Stimulated activated naive CD8-positive, alpha-beta T cell treated with anti-CD3 and anti-CD28 coated beads, Interleukin-15, amount 100 ng/mL, for 72 hours (primary cell): ENCODE measurements around the gene ATF2.

Experiments used
- ATAC-seq: fragments of 150-1000 bp; cut with Tn5 transposase; 2 replicates; pipeline ENCODE4 v1.10.0; 2021; ENCODE audit warnings: mild to moderate bottlenecking, moderate library complexity
- DNase-seq, 2 donors: peaks; one replicate each; pipeline ENCODE4 v3.0.0; 2021 to 2022
- H3K27ac Mint-ChIP-seq, 2 donors: one replicate each; pipeline ENCODE4 v1.8.0; 2022; ENCODE audit warnings: mild to moderate bottlenecking in 2 of 2, mixed read lengths in 2 of 2, moderate library complexity in 2 of 2
- H3K27me3 Mint-ChIP-seq: one replicate; pipeline ENCODE4 v1.8.0; 2022; ENCODE audit warnings: mixed read lengths
- H3K4me1 Mint-ChIP-seq: one replicate; pipeline ENCODE4 v1.8.0; 2022; ENCODE audit warnings: mild to moderate bottlenecking, mixed read lengths
- H3K4me3 Mint-ChIP-seq, 2 donors: one replicate each; pipeline ENCODE4 v1.8.0; 2022; ENCODE audit warnings: mild to moderate bottlenecking in 2 of 2, mixed read lengths in 2 of 2, moderate library complexity in 1 of 2
- H3K9me3 Mint-ChIP-seq, 2 donors: one replicate each; pipeline ENCODE4 v1.8.0; 2022; ENCODE audit warnings: mixed read lengths in 2 of 2

ATF2 gene

DNA sequence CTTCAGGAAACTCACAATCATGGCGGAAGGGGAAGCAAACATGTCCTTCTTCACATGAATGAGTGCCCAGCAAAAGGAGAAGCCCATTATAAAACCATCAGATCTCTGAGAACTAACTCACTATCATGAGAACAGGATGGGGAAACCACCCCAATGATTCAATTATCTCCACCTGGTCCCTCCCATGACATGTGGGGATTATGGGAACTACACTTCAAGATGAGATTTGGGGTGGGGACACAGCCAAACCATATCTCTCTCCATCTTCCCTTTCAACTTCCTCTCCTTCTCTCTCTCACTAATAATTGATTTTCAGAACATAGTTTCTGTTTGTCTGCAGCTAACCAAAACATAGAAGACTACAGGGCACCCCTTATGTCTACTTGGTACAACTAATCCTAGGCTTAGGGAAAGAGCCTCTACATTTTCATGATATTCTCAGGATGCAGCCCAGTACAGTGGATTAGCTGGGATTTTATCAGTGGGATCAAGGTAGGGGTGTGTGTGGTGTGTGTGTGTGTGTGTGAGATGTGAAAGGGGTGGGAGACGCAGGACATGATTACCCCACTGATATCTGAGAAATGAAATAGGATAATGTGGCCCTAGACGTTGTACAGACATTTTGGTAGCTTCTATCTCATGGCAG lies 2.8 kb upstream of the ATF2 start:
- Mint-ChIP-seq H3K27ac (no peak overlapping the region), H3K4me1 (peaks cover 30% of the 10 kb centered on the region)
- no peak for DNase-seq

DNA sequence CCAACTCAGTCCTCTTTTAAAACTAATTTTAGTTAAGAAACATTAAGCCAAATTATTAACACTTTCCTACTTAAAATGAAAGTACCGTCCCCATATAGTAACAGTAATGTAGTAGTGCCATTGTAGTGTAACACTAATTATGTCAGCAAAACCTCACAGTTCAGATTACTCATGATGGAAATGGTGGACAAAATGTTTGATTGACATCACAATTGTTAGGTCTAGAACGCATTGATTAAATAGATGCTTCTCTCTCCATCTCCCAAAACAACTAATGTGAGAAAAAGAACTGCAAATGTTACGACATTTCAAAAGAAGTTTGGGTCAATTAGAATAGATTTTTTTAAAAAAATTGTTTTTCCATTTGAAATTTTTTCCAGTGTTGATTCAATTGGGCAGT lies 1.2 kb upstream of the ATF2 start:
- Mint-ChIP-seq H3K27ac (no peak overlapping the region), H3K9me3 (no peaks in the 10 kb centered on the region), H3K4me1 (peaks cover 33% of the 10 kb centered on the region), H3K4me3 (peak overlapping the region in 1 of 2 donors; percentile 93), H3K27me3 (no peaks in the 10 kb centered on the region)
- no peak for DNase-seq
- no peak for ATAC-seq

More for the DNA sequence above, 2.8 kb upstream of the ATF2 start:
- no peaks in the 10 kb centered on the region for H3K27me3 Mint-ChIP-seq
- no peaks in the 10 kb centered on the region for H3K9me3 Mint-ChIP-seq
- no peak for ATAC-seq
- H3K4me3 Mint-ChIP-seq: no peak overlapping the region

DNA sequence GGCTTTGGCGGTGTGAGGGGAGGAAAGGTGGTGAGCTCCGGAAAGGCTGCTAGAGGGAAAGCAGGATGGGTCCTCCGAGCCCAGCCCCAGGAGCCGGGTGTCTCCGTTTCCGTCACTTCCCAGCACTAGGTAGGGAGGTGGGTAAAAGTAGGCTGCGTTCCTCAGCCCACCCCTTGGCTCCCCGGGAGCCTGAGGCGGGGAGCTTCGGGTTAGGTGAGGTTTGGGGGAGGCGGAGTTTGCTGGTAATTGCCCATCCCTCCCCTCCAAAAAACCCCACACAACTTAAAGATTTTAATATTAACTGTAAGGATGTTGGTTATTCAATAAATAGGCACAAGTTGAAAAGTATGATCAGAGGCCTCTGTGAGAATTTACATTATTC lies 552 bp upstream of the ATF2 start:
- ATAC-seq (peak; percentile 47), DNase-seq (no peak)
- peak overlapping the region; percentile 93 to 96 for H3K4me3 Mint-ChIP-seq
- peaks cover 33% of the 10 kb centered on the region for H3K4me1 Mint-ChIP-seq
- H3K9me3 Mint-ChIP-seq: no peaks in the 10 kb centered on the region
- H3K27ac Mint-ChIP-seq: peak overlapping the region; percentile 97 to 100
- no peaks in the 10 kb centered on the region for H3K27me3 Mint-ChIP-seq

DNA sequence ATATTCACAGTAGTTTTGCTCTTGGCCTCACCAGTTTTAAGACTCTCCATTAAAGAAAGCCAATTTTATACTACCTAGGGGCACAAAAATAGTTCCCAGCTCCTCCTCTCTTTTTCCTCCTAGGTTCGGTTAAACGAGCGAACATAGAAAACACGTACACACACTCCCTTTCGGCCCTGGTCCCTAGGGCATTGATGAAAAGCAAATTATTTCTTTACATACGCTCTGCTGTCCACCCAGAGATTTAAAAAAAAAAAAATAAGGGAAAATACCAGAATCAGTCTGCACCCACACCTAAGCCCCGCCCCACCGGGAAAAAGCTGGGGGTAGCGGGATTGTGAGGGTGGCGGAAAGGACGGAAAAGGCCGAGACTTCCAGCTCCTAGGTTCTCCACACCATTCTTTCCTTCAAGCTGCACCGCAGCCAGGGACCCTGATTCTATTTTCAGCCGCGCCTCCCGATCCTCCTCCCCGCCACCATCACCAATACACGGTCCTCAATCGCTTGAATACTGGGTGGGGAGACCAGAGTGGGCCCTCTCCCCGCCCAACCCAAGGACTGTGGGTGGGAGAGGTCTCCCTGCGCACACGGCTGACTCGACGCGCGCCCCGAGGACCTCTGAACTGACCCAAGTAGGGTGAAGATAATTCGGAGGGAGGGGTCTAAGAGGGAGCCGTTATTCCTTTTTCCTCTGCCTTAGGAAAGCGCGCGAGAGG lies 769 bp downstream of the ATF2 start:
- ATAC-seq: peak; percentile 7
- Mint-ChIP-seq H3K27me3 (no peaks in the 10 kb centered on the region), H3K4me3 (peak overlapping the region; percentile 93 to 96), H3K4me1 (peaks cover 33% of the 10 kb centered on the region), H3K9me3 (no peaks in the 10 kb centered on the region), H3K27ac (peak overlapping the region; percentile 97 to 100)
- peak in 1 of 2 donors; percentile 27 for DNase-seq

DNA sequence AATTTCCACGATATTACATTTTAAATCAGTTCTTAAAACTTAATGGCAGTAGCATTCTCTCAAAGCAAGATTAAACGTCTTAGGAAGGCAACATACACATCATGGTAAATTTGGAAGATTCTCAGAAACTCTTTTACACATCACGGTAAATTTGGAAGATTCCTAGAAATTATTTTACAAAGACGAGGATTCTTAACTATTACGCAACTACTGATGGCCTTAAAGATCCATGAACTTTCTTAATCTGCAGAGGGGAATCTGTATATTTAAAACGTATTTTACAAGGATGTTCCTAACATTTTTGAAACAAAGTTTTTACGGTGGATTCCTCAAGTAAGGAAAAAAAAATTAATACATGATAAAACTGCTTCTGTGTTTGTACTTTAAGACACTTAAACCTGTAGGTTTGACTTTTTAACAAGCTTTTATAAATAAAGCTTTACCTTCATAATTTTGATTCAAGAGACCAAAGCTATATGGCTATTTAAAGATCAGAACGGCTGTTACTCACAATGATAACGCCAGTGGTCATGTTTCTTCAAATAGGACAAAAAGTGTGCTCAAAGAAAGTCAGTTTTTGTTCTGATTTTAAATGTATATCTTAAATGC lies 1.7 kb downstream of the ATF2 start:
- ATAC-seq (no peak), DNase-seq (no peak)
- H3K9me3 Mint-ChIP-seq: no peaks in the 10 kb centered on the region
- H3K27ac Mint-ChIP-seq: peak overlapping the region in 1 of 2 donors; percentile 74
- H3K27me3 Mint-ChIP-seq: no peaks in the 10 kb centered on the region
- peak overlapping the region; percentile 93 to 96 for H3K4me3 Mint-ChIP-seq
- peaks cover 33% of the 10 kb centered on the region for H3K4me1 Mint-ChIP-seq

DNA sequence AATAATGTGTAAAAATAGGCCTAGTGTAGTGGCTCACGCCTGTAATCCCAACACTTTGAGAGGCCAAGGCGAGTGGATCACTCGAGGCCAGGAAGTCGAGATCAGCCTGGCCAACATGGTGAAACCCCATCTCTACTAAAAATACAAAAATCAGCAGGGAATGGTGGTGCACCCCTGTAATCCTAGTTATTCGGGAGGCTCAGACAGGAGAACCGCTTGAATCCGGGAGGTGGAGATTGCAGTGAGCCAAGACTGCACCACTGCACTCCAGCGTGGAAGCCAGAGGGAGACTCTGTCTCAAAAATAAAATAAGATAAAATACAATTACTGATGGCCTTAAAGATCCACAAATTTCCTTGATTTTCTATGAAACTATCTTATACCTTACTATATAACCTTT lies 3.8 kb downstream of the ATF2 start:
- H3K27me3 Mint-ChIP-seq: no peaks in the 10 kb centered on the region
- ATAC-seq: no peak
- no peak overlapping the region for H3K4me3 Mint-ChIP-seq
- no peaks in the 10 kb centered on the region for H3K9me3 Mint-ChIP-seq
- H3K27ac Mint-ChIP-seq: peak overlapping the region in 1 of 2 donors; percentile 52
- H3K4me1 Mint-ChIP-seq: peaks cover 27% of the 10 kb centered on the region
- DNase-seq: no peak

DNA sequence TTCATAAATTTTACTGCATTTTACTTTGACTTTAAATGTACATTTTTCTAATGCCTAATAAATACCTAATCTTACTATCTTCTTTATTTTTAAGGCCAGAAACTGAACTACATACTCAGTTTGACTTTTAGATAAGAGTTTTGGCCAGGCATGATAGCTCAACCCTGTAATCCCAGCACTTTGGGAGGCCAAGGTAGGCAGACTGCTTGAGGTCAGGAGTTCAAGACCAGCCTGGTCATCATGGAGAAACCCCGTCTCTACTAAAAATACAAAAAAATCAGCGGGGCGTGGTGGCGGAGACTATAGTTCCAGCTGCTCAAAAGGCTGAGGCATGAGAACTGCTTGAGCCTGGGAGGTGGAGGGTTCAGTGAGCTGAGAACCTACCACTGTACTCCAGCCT lies 9.1 kb downstream of the ATF2 start:
- no peak overlapping the region for H3K4me3 Mint-ChIP-seq
- no peaks in the 10 kb centered on the region for H3K9me3 Mint-ChIP-seq
- H3K4me1 Mint-ChIP-seq: peaks cover 33% of the 10 kb centered on the region
- no peaks in the 10 kb centered on the region for H3K27me3 Mint-ChIP-seq
- no peak for DNase-seq
- ATAC-seq: no peak
- no peak overlapping the region for H3K27ac Mint-ChIP-seq

DNA sequence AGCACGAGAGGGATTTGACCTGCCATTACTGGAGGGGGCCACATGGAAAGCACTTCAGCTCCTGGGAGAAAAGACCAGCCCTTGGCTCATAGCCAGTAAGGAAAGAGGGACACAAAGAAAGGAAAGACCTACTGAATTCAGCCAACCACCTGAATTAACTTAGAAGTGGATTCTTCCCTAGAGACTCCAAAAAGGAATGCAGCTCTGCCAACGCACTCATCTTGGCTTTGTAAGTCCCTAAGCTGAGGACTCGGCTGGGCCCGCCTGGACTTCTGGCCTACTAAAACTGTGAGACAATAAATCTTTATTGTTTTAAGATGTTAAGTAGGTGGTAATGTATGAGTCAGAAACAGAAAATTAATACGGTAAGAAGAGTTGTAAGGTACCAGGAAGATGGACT lies 11.5 kb downstream of the ATF2 start:
- H3K27me3 Mint-ChIP-seq: no peaks in the 10 kb centered on the region
- no peaks in the 10 kb centered on the region for H3K9me3 Mint-ChIP-seq
- H3K4me1 Mint-ChIP-seq: peaks cover 49% of the 10 kb centered on the region

DNA sequence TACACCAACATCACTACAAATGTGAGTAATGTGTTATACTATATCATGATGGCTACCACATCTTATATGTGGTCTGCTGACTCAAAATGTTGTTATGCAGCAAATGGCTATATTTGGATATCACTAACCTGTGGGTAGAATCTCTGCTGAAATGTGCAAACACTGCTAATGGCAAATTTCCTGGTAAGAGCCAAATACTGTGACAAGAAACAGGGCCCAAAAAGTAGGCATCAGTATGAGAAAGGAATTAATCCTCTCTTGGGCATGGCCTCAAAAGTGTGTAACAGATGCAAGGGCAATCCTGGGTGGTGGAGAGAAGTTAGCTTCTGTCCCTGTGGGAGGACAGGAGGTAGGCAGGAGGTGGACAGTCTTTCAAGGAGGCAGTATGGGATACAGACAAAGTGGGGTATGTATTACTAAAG lies 13.3 kb downstream of the ATF2 start:
- DNase-seq: peak in 1 of 2 donors; percentile 10
- Mint-ChIP-seq H3K4me1 (peaks cover 48% of the 10 kb centered on the region), H3K27ac (peak overlapping the region in 1 of 2 donors; percentile 60), H3K9me3 (no peaks in the 10 kb centered on the region), H3K27me3 (no peaks in the 10 kb centered on the region), H3K4me3 (peak overlapping the region in 1 of 2 donors; percentile 30)
- peak; percentile 98 for ATAC-seq

More for the DNA sequence above, 11.5 kb downstream of the ATF2 start:
- no peak for ATAC-seq
- H3K27ac Mint-ChIP-seq: no peak overlapping the region
- DNase-seq: no peak
- no peak overlapping the region for H3K4me3 Mint-ChIP-seq

DNA sequence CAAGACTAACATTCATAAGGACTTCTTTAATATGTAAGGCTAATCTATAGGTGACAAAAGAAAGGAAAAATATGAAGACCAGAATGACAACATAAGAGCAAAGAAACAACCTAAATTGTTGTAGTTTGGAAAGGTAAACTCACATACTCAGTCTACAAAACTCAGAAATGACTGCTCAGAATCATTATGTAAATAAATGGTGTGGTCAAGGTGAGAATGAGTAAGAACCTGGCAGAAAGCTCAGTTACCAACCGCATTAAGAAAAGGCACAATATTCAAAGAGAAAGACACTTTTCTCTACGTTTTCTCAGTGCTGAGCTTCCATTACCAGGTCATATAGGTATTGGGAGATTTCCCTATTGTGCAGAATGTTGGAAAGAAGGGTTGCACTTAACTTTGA lies 15.8 kb downstream of the ATF2 start:
- no peak for DNase-seq
- Mint-ChIP-seq H3K27ac (no peak overlapping the region), H3K9me3 (no peaks in the 10 kb centered on the region), H3K4me1 (peaks cover 61% of the 10 kb centered on the region), H3K4me3 (no peak overlapping the region), H3K27me3 (no peaks in the 10 kb centered on the region)
- peak; percentile 80 for ATAC-seq

DNA sequence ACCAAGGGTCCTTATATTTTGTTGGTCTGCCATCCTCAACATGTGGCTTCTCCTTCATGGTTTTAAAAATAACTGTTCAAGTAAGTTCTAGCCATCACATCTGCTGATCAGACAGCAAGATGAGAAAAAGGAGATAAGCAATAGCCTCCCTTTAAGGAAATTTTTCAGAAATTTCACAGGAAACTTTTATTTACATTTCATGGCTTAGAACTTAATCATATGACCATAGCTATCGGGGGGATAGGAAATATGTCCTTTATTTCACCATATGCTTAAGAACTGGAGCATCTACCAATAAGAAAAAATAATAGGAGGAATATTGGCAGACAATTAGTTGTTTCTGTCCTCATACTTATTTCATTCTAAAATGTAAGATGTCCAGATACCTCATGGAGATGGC lies 16.2 kb downstream of the ATF2 start:
- no peak overlapping the region for H3K27ac Mint-ChIP-seq
- H3K9me3 Mint-ChIP-seq: no peaks in the 10 kb centered on the region
- ATAC-seq (no peak), DNase-seq (no peak)
- peaks cover 57% of the 10 kb centered on the region for H3K4me1 Mint-ChIP-seq
- H3K4me3 Mint-ChIP-seq: no peak overlapping the region
- H3K27me3 Mint-ChIP-seq: no peaks in the 10 kb centered on the region

DNA sequence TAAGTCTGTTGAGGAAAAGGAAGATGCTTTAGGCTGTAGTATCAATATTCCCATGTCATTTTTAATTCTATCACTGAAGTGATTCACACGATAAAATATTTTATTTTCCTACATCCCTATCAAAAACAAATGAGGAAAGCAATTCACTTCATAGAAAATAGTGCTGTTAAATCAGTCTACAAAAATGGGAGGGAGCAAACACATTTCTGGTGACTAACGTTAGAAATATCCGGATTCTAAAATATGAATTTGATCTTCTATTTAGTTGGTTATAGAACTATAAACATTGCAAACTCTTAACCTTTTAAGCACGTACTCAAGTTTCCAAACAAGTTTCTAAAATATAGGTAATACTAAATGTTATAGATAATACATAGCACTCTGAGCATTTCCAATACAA lies 20.8 kb downstream of the ATF2 start:
- Mint-ChIP-seq H3K4me3 (no peak overlapping the region), H3K27ac (no peak overlapping the region), H3K4me1 (peaks cover 37% of the 10 kb centered on the region), H3K27me3 (no peaks in the 10 kb centered on the region), H3K9me3 (no peaks in the 10 kb centered on the region)
- no peak for DNase-seq
- ATAC-seq: no peak

DNA sequence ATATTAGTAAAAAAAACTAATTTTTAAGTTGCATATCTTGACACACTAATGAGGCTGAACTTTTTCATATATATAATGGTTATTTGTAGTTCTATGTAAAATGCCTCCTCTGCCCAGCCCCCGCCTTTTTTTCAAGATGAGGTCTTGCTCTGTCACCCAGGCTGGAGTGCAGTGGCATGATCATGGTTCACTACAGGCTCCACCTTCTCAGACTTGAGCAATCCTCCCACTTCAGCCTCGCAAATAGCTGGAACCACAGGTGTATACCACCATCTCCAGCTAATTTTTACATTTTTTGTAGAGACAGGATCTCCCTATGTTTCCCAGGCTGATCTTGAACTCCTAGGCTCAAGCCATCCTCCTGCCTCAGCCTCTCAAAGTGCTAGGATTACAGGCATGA lies 24.3 kb downstream of the ATF2 start:
- no peak for DNase-seq
- no peak for ATAC-seq
- Mint-ChIP-seq H3K27ac (no peak overlapping the region), H3K4me1 (peaks cover 27% of the 10 kb centered on the region), H3K27me3 (no peaks in the 10 kb centered on the region), H3K4me3 (no peak overlapping the region), H3K9me3 (no peaks in the 10 kb centered on the region)

DNA sequence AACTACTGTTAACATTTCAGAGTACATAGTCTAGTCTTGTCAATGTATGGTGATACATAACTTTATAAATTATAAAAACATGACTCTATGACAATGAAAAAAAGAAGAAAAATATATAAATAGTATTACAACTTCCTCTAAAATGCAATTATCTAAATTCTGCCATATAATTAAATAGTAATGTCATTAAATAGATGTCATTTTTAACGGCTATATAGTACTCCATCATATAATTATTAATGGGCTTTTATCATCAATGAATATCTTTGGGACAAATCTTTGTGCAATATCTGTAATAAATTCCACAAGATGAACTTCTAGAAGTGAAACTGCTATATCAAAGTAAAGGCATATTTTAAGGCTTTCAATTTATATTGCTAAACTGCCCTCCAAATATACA lies 24.8 kb downstream of the ATF2 start:
- ATAC-seq (no peak), DNase-seq (no peak)
- no peaks in the 10 kb centered on the region for H3K9me3 Mint-ChIP-seq
- H3K27me3 Mint-ChIP-seq: no peaks in the 10 kb centered on the region
- no peak overlapping the region for H3K4me3 Mint-ChIP-seq
- H3K27ac Mint-ChIP-seq: no peak overlapping the region
- peaks cover 27% of the 10 kb centered on the region for H3K4me1 Mint-ChIP-seq

DNA sequence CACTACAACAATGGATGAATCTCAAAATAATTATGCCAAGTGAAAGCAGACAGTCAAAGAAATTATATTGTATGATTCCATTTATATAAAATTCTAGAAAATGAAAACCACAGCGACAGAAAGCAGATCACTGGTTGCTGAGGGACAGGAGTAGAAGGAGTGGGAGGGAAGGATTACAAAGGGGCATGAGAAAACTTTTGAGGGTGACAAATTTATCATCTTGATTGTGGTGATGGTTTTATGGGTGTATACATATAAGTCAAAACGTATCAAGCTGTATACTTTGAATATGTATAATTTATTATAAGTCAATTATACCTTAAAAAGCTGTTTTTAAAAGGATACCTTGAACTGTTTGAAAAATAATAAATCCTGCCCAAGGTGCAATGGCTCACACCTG lies 27.7 kb downstream of the ATF2 start:
- no peak for DNase-seq
- H3K4me1 Mint-ChIP-seq: peaks cover 44% of the 10 kb centered on the region
- H3K4me3 Mint-ChIP-seq: no peak overlapping the region
- H3K27me3 Mint-ChIP-seq: no peaks in the 10 kb centered on the region
- peak overlapping the region in 1 of 2 donors; percentile 27 for H3K27ac Mint-ChIP-seq
- H3K9me3 Mint-ChIP-seq: no peaks in the 10 kb centered on the region
- ATAC-seq: no peak

DNA sequence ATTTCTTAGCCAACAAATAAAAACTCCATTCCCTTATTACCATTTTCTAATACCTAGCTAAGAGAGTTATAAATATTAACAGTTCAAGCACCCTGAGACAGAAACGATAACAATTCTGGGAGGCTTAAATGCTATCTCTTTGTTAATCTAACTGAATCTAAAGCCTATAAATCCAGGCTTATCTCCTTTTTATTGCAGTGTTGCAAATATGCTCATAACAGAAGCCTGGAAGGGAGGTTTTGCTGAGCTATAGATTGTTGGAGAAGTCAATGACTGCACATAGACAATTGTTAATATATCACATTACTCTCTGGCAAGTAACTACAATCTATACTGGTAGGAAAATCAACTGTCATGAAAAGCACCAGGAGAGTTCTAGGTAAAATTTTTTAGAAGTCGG lies 30.2 kb downstream of the ATF2 start:
- Mint-ChIP-seq H3K9me3 (no peaks in the 10 kb centered on the region), H3K4me3 (no peak overlapping the region), H3K27me3 (no peaks in the 10 kb centered on the region), H3K27ac (no peak overlapping the region), H3K4me1 (peaks cover 49% of the 10 kb centered on the region)
- ATAC-seq (no peak), DNase-seq (no peak)
